GM21529 (cell line): ENCODE data around the gene MGAT5.

Experiments
- ATAC-seq: cut with Tn5 transposase; IDR thresholded peaks from one replicate; pipeline ENCODE4 v1.9.1; 2021; ENCODE audit not compliant: unreplicated experiment

The MGAT5 gene

DNA sequence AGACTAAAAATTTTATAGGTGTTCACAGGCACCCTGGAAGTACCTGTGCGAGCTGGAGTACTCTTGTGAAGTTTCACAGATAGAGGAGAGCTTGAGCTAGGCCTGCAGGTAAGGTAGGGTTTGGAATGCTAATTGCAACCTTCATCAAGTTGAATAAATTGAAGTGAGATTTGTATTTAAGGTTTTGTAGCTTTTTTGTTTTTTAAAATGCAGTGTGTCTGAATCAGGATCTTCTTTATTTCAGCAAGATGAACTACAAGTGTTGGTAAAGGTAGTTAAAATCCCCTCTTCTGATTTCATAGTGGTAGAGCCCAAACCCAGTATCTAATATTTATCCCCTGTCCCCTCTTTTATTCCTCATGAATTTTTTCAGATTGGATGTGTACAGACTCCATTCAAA lies 45.5 kb downstream of the MGAT5 start:
- no peak for ATAC-seq

DNA sequence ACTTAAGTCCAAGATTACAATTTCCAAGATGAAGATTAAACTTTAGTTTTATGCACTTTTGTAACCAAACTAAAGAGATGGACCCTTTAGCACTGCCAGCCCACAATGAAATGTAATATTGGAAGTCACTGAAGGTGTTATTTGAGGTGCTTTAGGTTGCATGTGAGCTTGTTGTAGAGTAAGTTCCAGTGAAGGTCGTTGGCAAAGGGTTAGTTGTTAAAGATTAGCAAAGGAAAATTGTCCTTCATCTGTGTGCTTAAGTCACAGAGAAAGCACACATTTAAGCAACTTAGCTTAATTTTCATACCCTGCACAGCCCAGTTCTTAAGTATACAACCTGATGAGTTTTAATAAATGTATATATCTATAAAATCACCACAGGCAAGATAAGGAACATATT lies 46.7 kb downstream of the MGAT5 start:
- no peak for ATAC-seq

GRCh38 chr2:134301099-134301927 lies 47.4 kb downstream of the MGAT5 start:
- no peak for ATAC-seq

DNA sequence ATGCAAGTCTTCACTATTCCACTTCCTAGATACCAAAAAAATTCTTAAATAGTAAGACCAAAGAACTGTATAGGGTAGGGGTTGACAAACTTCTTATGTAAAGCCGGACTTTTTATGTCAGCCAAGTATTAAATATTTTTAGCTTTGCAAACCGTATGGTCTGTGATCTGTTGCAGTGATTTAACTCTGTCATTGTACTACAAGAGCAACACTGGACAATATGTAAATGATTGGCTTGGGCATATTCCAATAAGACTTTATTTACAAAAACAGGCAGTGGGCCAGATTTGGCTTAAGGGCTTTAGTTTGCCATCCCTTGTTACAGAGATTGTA lies 48.0 kb downstream of the MGAT5 start:
- ATAC-seq: no peak

DNA sequence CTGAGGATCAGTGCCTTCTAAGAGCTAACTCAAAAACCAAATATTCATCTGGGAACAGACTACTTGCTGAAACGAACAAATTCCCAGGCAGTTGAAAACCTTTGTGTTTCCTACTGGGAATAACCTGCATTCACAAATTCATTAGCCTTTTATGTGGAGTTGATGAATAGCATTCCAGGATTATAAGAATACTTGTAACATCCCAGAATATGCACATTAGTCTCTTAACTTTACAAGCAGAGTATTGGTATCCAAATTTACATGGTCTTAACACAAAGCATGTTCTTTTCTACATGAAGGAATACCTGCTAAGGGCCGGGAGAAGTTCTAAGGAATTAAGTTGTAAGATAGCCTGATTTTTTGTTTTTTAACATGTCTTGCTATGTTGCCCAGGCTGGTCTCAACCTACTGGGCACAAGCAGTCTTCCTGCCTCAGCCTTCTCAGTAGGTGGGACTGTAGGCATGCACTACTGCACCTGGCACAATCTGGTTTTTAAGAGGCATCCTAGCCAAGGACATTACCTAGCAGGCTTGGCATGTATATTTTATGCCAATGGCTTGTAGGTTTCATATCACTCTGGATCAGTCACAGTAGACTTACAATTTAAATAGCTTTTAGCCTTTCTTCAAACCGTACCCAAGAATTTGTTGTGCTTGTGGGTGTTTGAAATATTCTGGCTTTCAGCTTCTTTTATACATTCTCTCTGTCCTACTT lies 50.7 kb downstream of the MGAT5 start:
- no peak for ATAC-seq

GRCh38 chr2:134305109-134305491 lies 51.2 kb downstream of the MGAT5 start:
- no peak for ATAC-seq

GRCh38 chr2:134306521-134306920 lies 52.6 kb downstream of the MGAT5 start:
- no peak for ATAC-seq

GRCh38 chr2:134307334-134307733 lies 53.5 kb downstream of the MGAT5 start:
- no peak for ATAC-seq

GRCh38 chr2:134308474-134309385 lies 54.9 kb downstream of the MGAT5 start:
- ATAC-seq: no peak

GRCh38 chr2:134310107-134311079 lies 56.5 kb downstream of the MGAT5 start:
- no peak for ATAC-seq

DNA sequence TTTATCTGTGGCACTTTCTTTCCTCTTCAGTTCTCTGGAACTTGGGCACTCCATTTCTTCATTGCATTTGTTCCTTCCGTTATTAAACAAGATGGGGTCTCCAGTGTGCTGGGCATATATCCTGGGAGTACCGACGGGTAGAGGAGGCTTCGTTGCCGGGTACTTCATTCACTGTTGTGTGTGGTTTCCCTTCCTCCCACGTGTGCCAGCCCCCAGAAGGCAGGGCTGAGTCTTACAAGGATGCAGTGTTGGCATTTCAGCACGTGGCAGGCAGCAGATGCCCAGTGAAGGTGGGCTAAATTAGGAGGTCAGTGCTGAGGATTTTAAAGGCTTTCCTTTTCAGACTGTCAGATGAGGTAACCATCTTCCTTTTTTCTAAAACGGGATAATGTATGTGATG lies 58.6 kb downstream of the MGAT5 start:
- ATAC-seq: no peak

GRCh38 chr2:134314202-134314601 lies 60.3 kb downstream of the MGAT5 start:
- no peak for ATAC-seq

DNA sequence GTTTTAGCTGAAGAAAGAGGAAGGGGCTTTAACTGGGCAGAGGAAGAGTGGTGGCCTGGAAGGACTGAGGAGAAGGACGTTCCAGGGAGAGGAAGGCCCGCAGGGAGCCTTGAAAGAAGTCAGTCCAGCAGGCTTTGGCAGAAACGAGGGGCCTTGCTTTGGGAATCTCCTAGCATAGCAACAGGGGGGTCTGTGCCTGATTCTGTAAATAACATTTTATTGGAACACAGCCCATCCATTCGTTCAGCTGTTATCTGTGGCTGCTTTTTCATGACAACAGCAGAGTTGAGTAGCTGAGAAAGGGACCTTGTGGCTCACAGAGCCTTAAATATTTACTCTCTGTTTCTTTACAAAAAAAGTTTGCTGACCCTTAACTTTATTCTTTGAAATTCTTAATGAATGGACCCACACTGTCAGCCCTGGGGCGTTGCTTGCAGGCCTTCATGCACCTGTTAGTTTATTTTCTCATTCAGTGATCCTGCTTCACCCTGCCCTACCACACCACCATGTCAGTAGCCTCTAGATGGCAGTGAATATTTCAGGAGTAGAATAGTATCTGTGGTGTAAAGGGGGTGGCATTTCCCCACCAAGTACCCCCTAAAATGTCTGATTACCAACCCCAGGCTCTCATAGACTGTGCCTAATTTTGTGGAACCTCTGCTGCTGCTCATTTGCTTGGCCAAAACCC lies 61.0 kb downstream of the MGAT5 start:
- no peak for ATAC-seq

DNA sequence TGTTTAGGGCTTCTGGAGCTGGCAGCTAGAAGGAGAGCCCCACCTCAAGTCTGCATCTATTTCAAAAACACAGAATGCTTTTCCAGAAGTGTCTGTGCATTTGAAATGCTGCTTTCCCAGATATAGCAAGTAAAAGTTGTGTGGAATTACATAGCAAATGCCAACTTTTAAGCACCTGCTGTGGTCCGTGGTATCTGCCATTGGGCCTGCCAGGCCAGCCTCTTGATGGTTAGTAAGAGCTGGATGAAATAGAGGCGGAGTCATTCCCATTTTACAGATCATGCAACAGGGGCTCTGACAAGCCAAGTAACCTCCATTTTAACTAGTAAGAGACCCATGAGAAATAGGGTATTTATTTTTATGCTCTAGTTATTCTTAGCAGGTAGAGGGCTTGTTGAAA lies 61.6 kb downstream of the MGAT5 start:
- ATAC-seq: no peak

DNA sequence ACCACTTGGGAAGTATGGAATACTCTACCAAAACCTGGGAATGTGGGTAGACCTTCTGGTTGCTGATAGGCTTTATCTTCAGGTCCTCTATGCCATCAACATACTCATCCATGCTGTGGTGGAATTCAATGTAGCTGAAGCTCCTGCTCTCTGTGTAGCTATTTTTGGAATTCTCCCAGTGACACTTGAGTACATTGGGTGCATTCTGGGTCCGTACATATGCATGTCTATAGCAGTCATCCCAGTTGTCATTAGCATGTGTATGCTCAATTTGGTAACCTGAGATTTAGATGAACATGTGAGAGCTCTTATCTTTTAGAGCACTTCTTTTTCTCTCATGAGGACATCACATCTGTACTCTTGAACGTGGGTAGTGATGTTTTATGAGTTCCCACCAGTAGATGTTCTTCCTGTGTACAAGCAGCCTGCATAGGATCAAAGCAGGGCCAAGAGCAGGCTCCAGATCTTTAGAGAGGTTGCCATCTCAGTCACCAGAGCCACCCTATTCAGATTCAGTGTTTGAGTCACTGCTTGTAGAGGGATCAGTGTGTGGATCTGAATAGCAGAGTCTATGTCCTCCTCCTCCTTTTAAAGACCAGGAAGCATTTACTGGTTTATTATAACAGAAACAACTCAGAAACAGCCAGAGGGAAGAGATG lies 65.9 kb downstream of the MGAT5 start:
- ATAC-seq: no peak

- ATAC-seq: no peak
Measured at GRCh38 chr2:134320930-134321329, 67.1 kb downstream of the MGAT5 start.

DNA sequence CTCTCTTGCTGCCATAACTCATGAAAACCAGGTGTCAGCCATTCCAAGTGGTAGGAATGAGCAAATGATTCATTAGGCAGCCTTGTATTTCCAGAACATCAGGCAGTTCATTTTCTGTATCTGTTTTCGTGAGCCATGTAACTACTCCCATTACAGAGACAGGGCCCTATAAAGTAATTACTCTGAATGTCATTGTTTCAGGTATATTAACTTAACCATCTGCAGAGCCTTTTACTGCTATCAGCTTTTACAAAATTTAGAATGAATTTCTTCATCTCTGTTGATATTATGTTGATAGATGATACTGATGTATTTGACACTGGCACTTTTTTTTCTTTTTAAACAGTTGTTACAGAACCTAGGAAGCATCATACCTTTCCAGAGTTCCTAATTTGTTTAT lies 69.9 kb downstream of the MGAT5 start:
- no peak for ATAC-seq

GRCh38 chr2:134324430-134324829 lies 70.6 kb downstream of the MGAT5 start:
- no peak for ATAC-seq

DNA sequence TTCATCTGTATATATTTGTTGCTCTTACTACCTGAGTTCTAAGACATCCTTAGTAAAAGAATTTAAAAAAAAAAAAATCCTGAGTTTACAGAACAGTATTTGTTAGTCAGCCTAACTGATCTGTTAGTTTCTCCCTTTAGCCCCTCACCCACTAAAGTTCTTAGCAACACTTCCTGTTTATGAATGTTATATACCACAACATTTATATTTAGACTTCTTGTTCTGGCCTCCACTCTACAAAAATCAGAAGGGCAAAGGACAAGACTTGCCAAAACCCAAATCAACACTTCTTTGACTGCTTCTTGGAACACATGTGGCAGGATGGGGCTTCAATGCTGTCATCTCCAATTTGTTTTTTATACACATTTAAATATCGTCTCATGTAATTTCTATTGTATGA lies 71.1 kb downstream of the MGAT5 start:
- ATAC-seq: peak; percentile 88
